ENCODE data around the gene KCP. TPM values are rescaled to one million over a fixed set of nuclear protein-coding genes. Genes with fewer than 3 reads are reported as not detected.

The KCP gene
- total RNA-seq, 6 experiments from 2014 or later: 0.10 to 0.22 (median 0.12) TPM; not detected in 2

DNA sequence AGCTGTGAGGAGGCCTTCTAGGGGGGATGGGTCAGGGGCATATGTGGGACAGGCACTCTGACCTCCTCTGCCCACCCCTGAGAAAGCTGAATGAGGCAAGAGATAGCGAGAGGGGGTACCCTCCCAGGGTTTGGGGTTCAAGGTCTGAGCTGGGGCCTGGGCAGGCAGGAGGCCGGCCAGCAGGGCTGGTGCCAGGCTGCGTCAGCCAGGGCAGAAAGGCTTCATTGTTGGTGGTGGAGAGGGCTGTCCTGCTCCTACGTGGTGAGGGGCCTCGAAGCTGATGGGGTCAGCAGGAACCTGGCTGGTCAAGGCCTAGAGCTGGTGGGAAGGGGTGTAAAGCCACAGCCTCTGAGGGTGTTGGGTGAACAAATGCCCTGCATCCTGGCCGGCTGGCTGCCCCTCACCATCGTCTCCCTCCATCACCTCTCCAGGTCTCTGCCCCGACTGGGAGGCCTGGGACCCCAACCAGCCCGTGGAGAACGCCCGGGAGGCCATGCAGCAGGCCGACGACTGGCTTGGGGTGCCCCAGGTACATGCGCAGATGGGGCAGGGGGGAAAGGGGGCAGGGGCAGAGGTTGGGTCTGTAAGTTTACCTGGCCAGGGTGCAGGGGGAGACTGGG, 73.7 kb downstream of the KCP start:
- H3K27ac ChIP-seq: no peak overlapping the region
- H3K27me3 ChIP-seq: no peaks in the 10 kb centered on the region
- H3K4me3 ChIP-seq: no peak overlapping the region
- TF ChIP-seq, protein P1, sequence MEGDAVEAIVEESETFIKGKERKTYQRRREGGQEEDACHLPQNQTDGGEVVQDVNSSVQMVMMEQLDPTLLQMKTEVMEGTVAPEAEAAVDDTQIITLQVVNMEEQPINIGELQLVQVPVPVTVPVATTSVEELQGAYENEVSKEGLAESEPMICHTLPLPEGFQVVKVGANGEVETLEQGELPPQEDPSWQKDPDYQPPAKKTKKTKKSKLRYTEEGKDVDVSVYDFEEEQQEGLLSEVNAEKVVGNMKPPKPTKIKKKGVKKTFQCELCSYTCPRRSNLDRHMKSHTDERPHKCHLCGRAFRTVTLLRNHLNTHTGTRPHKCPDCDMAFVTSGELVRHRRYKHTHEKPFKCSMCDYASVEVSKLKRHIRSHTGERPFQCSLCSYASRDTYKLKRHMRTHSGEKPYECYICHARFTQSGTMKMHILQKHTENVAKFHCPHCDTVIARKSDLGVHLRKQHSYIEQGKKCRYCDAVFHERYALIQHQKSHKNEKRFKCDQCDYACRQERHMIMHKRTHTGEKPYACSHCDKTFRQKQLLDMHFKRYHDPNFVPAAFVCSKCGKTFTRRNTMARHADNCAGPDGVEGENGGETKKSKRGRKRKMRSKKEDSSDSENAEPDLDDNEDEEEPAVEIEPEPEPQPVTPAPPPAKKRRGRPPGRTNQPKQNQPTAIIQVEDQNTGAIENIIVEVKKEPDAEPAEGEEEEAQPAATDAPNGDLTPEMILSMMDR (IDR thresholded peaks at IDR 0.05): no peak
- TF ChIP-seq POLR2A (IDR thresholded peaks at IDR 0.05): no peak
- ATAC-seq (no peak), DNase-seq (peak in 1 of 3 donors; percentile 16)
- intact Hi-C loops (cut with DNase I): no loop called here
- H3K9me3 ChIP-seq: no peaks in the 10 kb centered on the region
- no peaks in the 10 kb centered on the region for H3K36me3 ChIP-seq
- no peaks in the 10 kb centered on the region for H3K4me1 ChIP-seq
- WGBS (ENCODE audit: insufficient coverage, low coverage, low lambda C conversion rate, missing lambda C conversion rate): 96% methylated on average over 3 of the region's 14 CpGs

DNA sequence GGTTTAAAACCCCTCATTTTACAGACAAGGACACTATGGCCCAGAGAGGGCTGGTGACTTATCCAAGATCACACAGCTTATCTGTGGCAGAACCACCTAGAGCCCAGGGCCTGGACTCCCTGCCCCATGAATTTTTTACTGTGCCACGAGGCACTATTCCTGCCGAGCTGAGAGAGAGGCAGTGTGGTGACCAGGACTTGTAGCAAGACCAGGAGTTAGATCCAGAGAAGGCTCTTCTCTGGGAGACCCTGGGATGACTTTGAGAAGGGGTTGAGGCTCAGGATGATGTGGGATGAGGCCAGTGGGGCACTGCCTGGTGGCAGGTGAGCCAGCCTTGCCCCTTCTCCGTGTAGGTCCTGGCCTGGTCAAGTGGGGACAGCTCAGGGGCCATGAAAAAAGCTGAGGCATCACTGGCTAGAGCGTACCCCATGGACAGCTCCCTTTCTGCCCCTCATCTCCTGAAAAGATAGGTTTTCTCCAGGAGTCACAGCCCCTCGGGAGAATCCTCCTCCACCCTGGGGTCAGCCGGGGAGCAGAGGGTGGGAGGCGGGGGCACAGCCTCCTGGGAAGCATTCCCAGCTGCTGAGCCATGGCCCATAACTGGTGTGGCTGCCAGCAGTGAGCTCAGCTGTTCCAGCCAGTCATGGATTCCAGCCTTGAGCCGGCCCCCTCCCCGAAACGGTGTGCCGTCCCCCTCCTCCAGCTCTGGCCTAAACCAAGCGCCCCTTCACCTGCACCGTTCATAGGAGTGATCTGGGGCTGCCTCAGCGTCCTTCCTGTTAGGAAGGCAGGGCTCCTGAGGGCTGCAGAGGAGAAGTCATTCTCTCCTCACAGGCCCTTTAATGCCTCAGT, 74.5 kb downstream of the KCP start:
- H3K9me3 ChIP-seq: no peaks in the 10 kb centered on the region
- no peaks in the 10 kb centered on the region for H3K36me3 ChIP-seq

DNA sequence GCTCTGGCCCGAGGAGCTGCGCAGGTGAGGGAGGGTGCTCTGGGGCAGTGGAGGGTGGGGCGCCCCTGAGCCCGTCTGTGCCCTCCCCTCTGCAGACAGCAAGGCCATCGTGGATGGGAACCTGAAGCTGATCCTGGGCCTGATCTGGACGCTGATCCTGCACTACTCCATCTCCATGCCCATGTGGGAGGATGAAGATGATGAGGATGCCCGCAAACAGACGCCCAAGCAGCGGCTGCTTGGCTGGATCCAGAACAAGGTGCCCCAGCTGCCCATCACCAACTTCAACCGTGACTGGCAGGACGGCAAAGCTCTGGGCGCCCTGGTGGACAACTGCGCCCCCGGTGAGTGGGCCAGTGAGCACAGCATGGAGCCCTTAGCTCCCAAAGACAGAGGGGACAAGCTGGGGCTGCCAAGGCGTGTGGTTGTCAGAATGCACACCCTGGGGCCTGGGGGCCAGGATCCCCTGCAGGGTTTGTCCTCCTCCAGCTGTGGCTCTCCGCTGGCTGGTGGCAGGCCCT, 75.2 kb downstream of the KCP start:
- DNase-seq: peak in 1 of 3 donors; percentile 14

More for the DNA sequence above, 74.5 kb downstream of the KCP start:
- intact Hi-C loops (cut with DNase I): no loop called here
- no peak for DNase-seq
- H3K4me3 ChIP-seq: no peak overlapping the region
- H3K27me3 ChIP-seq: peaks cover 0 to 4% of the 10 kb centered on the region in 2 donors
- no peak overlapping the region for H3K27ac ChIP-seq
- TF ChIP-seq, protein P1 (IDR thresholded peaks at IDR 0.05): no peak
- no peak for TF ChIP-seq POLR2A (IDR thresholded peaks at IDR 0.05)
- H3K4me1 ChIP-seq: no peaks in the 10 kb centered on the region
- no peak for ATAC-seq
- WGBS (ENCODE audit: insufficient coverage, low coverage, low lambda C conversion rate, missing lambda C conversion rate): 77% methylated on average over 5 of the region's 14 CpGs

DNA sequence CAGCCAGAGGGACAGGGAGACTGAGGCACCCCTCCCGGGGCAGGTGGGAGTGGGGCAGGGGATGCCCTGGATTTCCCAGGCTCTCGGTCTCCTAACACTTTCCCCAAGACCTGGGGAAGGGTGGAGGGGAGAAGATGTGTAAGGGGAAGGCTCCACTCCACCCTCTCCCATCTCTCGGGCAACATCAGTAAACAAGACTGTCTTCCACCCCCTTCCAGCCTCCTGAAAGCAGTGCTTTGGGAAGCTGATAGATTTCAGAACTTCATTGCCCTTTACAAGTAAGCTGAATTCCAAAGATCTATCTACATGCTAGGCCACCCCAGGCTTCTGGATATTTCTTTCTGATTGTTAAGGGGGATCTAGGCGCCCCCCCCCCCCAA, 76.6 kb downstream of the KCP start:
- no peak for TF ChIP-seq POLR2A (IDR thresholded peaks at IDR 0.05)
- TF ChIP-seq, protein P1 (IDR thresholded peaks at IDR 0.05): no peak
- peaks cover 0 to 7% (median 0%) of the 10 kb centered on the region in 4 donors for H3K4me1 ChIP-seq
- H3K27me3 ChIP-seq: peaks cover 0 to 11% of the 10 kb centered on the region in 2 donors
- H3K4me3 ChIP-seq: no peak overlapping the region
- no peak for DNase-seq
- no peak overlapping the region for H3K27ac ChIP-seq
- intact Hi-C loops (cut with DNase I): no loop called here
- H3K36me3 ChIP-seq: no peaks in the 10 kb centered on the region
- WGBS (ENCODE audit: insufficient coverage, low coverage, low lambda C conversion rate, missing lambda C conversion rate): 40% methylated on average over 1 of the region's 4 CpGs
- no peak for ATAC-seq
- H3K9me3 ChIP-seq: no peaks in the 10 kb centered on the region

More for the DNA sequence above, 75.2 kb downstream of the KCP start:
- no peak for TF ChIP-seq POLR2A (IDR thresholded peaks at IDR 0.05)
- TF ChIP-seq, protein P1 (IDR thresholded peaks at IDR 0.05): no peak
- intact Hi-C loops (cut with DNase I): no loop called here
- H3K36me3 ChIP-seq: no peaks in the 10 kb centered on the region
- H3K27ac ChIP-seq: no peak overlapping the region
- no peak for ATAC-seq
- WGBS (ENCODE audit: insufficient coverage, low coverage, low lambda C conversion rate, missing lambda C conversion rate): 67% methylated on average over 3 of the region's 16 CpGs
- H3K27me3 ChIP-seq: peaks cover 0 to 11% of the 10 kb centered on the region in 2 donors
- H3K4me1 ChIP-seq: peaks cover 0 to 4% (median 0%) of the 10 kb centered on the region in 4 donors
- H3K4me3 ChIP-seq: no peak overlapping the region
- H3K9me3 ChIP-seq: no peaks in the 10 kb centered on the region
